ENCODE data around the gene CEPT1. TPM values are rescaled to one million over a fixed set of nuclear protein-coding genes. Genes with fewer than 3 reads are reported as not detected.

The CEPT1 gene
- polyA plus RNA-seq, 3 donors, result 20.8 to 44.3 (median 26.9) TPM

DNA sequence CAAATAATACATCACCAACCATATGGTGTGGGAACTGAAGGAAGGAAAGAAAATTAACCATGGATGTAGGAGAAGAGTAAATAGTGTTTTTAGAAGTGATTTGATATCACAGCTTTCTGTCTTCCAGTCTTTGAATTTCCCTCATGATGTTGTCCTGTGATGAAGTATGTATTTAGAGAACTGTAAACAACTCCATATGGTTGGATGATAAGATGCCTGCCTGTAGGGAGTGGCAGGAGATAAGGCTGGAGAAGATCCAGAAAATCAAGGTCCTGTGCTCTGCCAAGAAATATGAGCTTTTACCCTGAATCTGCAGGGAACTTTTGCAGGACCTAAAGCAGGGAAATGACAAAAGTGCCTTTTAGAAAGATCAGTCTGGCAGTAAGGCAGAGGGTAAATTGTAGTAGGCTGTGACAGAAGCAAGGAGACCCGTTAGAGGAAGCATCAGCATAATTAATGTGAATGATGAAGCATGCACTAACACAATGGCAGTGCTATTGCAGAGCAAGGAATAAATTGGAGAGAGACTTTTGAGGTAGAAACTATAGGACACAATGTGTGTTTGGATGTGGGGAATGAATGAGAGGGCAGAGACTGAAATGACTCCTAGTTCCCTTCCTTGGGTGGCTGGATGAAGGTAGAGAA lies 21.9 kb downstream of the CEPT1 start:
- H3K9me3 Mint-ChIP-seq, result no peaks in the 10 kb centered on the region
- H3K9me3 ChIP-seq (replicated peaks in 1 of 2; ENCODE audit: control insufficient read depth in 1 of 2, insufficient read depth in 1 of 2, low read length in 2 of 2), result no peaks in the 10 kb centered on the region
- peaks cover 58 to 68% of the 10 kb centered on the region in 2 donors for H3K36me3 Mint-ChIP-seq
- WGBS (ENCODE audit: insufficient coverage), result 75% methylated on average over 1 of the region's 1 CpG
- no peaks in the 10 kb centered on the region for H3K27me3 Mint-ChIP-seq (ENCODE audit: low read depth in 3 of 3)
- peak overlapping the region in 1 of 2 donors; percentile 4 for H3K27ac ChIP-seq (ENCODE audit: low read depth in 1 of 2, low read length in 2 of 2)
- no peak for DNase-seq
- no peak overlapping the region for H3K4me3 Mint-ChIP-seq
- peaks cover 45% of the 10 kb centered on the region for H3K79me2 ChIP-seq (ENCODE audit: insufficient read depth, low read length)
- no peaks in the 10 kb centered on the region for H3K27me3 ChIP-seq (ENCODE audit: control insufficient read depth in 2 of 2, insufficient read depth in 2 of 2, low read length in 2 of 2)
- no peak overlapping the region for H2AFZ ChIP-seq (ENCODE audit: insufficient read depth, low read depth, low read length, poor library complexity, severe bottlenecking)
- H3K4me2 ChIP-seq (replicated peaks; ENCODE audit: extremely low read depth, low read length, poor library complexity, severe bottlenecking), result no peak overlapping the region
- peaks cover 88% of the 10 kb centered on the region for H4K20me1 ChIP-seq (ENCODE audit: insufficient read depth, low read length)
- H3K27ac Mint-ChIP-seq, result peak overlapping the region in 3 of 7 donors; percentile 13 to 59 (median 31)
- no peaks in the 10 kb centered on the region for H3K4me1 Mint-ChIP-seq
- intact Hi-C loops (cut with micrococcal nuclease), result no loop called here
- H3K36me3 ChIP-seq (replicated peaks in 1 of 2; ENCODE audit: control insufficient read depth in 1 of 2, insufficient read depth in 2 of 2, low read length in 2 of 2), result peaks cover 78 to 87% of the 10 kb centered on the region in 2 donors
- no peak overlapping the region for H3K9ac ChIP-seq (ENCODE audit: insufficient read depth, low read length, poor library complexity, severe bottlenecking)
- no peaks in the 10 kb centered on the region for H3K4me1 ChIP-seq (ENCODE audit: control insufficient read depth in 1 of 2, insufficient read depth in 2 of 2, low read length in 2 of 2)
- no peak overlapping the region for H3K4me3 ChIP-seq (replicated peaks in 1 of 3; ENCODE audit: low read depth in 2 of 3, low read length in 3 of 3)
- TF ChIP-seq, protein P1, sequence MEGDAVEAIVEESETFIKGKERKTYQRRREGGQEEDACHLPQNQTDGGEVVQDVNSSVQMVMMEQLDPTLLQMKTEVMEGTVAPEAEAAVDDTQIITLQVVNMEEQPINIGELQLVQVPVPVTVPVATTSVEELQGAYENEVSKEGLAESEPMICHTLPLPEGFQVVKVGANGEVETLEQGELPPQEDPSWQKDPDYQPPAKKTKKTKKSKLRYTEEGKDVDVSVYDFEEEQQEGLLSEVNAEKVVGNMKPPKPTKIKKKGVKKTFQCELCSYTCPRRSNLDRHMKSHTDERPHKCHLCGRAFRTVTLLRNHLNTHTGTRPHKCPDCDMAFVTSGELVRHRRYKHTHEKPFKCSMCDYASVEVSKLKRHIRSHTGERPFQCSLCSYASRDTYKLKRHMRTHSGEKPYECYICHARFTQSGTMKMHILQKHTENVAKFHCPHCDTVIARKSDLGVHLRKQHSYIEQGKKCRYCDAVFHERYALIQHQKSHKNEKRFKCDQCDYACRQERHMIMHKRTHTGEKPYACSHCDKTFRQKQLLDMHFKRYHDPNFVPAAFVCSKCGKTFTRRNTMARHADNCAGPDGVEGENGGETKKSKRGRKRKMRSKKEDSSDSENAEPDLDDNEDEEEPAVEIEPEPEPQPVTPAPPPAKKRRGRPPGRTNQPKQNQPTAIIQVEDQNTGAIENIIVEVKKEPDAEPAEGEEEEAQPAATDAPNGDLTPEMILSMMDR (IDR thresholded peaks at IDR 0.05), result no peak

DNA sequence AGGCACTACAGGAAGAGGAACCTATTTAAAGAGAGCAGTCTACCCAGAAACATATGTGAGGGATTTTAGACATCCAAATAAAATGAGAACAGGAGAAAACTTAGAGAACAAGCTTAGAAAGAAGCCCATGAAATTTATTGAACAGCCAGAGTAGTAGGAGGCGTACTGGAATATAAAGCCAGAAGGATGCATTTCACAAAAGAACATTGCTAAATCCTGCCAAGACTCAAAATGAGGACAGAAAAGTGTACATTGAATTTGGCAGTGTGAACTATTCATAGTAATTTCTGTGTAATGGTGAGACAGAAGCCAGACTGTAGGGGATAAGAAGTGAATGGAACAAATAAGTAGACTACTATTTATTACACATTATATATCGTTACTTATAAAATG lies 22.5 kb downstream of the CEPT1 start:
- H3K27me3 ChIP-seq (ENCODE audit: control insufficient read depth in 2 of 2, insufficient read depth in 2 of 2, low read length in 2 of 2), result no peaks in the 10 kb centered on the region
- H3K4me1 Mint-ChIP-seq, result no peaks in the 10 kb centered on the region
- intact Hi-C loops (cut with micrococcal nuclease), result no loop called here
- H3K4me3 Mint-ChIP-seq, result no peak overlapping the region
- H3K4me3 ChIP-seq (replicated peaks in 1 of 3; ENCODE audit: low read depth in 2 of 3, low read length in 3 of 3), result no peak overlapping the region
- H2AFZ ChIP-seq (ENCODE audit: insufficient read depth, low read depth, low read length, poor library complexity, severe bottlenecking), result no peak overlapping the region
- peaks cover 56 to 67% of the 10 kb centered on the region in 2 donors for H3K36me3 Mint-ChIP-seq
- no peak overlapping the region for H3K9ac ChIP-seq (ENCODE audit: insufficient read depth, low read length, poor library complexity, severe bottlenecking)
- no peaks in the 10 kb centered on the region for H3K9me3 ChIP-seq (replicated peaks in 1 of 2; ENCODE audit: control insufficient read depth in 1 of 2, insufficient read depth in 1 of 2, low read length in 2 of 2)
- no peak for DNase-seq
- no peak overlapping the region for H3K27ac ChIP-seq (ENCODE audit: low read depth in 1 of 2, low read length in 2 of 2)
- no peaks in the 10 kb centered on the region for H3K27me3 Mint-ChIP-seq (ENCODE audit: low read depth in 3 of 3)
- H3K36me3 ChIP-seq (replicated peaks in 1 of 2; ENCODE audit: control insufficient read depth in 1 of 2, insufficient read depth in 2 of 2, low read length in 2 of 2), result peaks cover 78 to 87% of the 10 kb centered on the region in 2 donors
- H3K79me2 ChIP-seq (ENCODE audit: insufficient read depth, low read length), result peaks cover 44% of the 10 kb centered on the region
- no CpG with 5 or more reads among the region's 2 CpGs for WGBS (ENCODE audit: insufficient coverage)
- H3K27ac Mint-ChIP-seq, result peak overlapping the region in 2 of 7 donors; percentile 13 to 59
- no peak overlapping the region for H3K4me2 ChIP-seq (replicated peaks; ENCODE audit: extremely low read depth, low read length, poor library complexity, severe bottlenecking)
- TF ChIP-seq, protein P1 (IDR thresholded peaks at IDR 0.05), result no peak
- H3K4me1 ChIP-seq (ENCODE audit: control insufficient read depth in 1 of 2, insufficient read depth in 2 of 2, low read length in 2 of 2), result no peaks in the 10 kb centered on the region
- H4K20me1 ChIP-seq (ENCODE audit: insufficient read depth, low read length), result peaks cover 85% of the 10 kb centered on the region
- H3K9me3 Mint-ChIP-seq, result no peaks in the 10 kb centered on the region

All from CD14-positive monocyte (primary cell).